HG03103 (cell line): ENCODE results near the gene MLANA.

Experiments
- ATAC-seq: cut with Tn5 transposase; IDR thresholded peaks from one replicate; pipeline ENCODE4 v1.9.1; 2021; ENCODE audit warnings: low read depth; ENCODE audit not compliant: unreplicated experiment

MLANA gene

GRCh38 chr9:5897851-5898250 lies 7.2 kb downstream of the MLANA start:
- ATAC-seq, result no peak

GRCh38 chr9:5899292-5899691 lies 8.6 kb downstream of the MLANA start:
- ATAC-seq, result no peak

- no peak for ATAC-seq
Observed at GRCh38 chr9:5900622-5901021, 9.9 kb downstream of the MLANA start.

- ATAC-seq, result no peak
Observed at GRCh38 chr9:5902377-5902776, 11.7 kb downstream of the MLANA start.

- ATAC-seq, result no peak
Observed at GRCh38 chr9:5908918-5909317, 18.2 kb downstream of the MLANA start.

- no peak for ATAC-seq
Observed at GRCh38 chr9:5909976-5910375, 19.3 kb downstream of the MLANA start.

- ATAC-seq, result no peak
Observed at GRCh38 chr9:5910413-5911057, 19.8 kb downstream of the MLANA start.

- no peak for ATAC-seq
Observed at GRCh38 chr9:5915438-5915837, 24.7 kb downstream of the MLANA start.

GRCh38 chr9:5917273-5917672 lies 26.6 kb downstream of the MLANA start:
- ATAC-seq, result no peak

GRCh38 chr9:5917888-5918287 lies 27.2 kb downstream of the MLANA start:
- ATAC-seq, result no peak

GRCh38 chr9:5918460-5918859 lies 27.8 kb downstream of the MLANA start:
- ATAC-seq, result no peak

GRCh38 chr9:5920860-5921328 lies 30.2 kb downstream of the MLANA start:
- peak; percentile 60 for ATAC-seq

- no peak for ATAC-seq
Observed at GRCh38 chr9:5922192-5922591, 31.5 kb downstream of the MLANA start.

- no peak for ATAC-seq
Observed at GRCh38 chr9:5931657-5932056, 41.0 kb downstream of the MLANA start.

GRCh38 chr9:5938449-5938848 lies 47.8 kb downstream of the MLANA start:
- no peak for ATAC-seq

GRCh38 chr9:5939530-5939929 lies 48.8 kb downstream of the MLANA start:
- no peak for ATAC-seq

GRCh38 chr9:5941214-5941613 lies 50.5 kb downstream of the MLANA start:
- ATAC-seq, result no peak

- ATAC-seq, result no peak
Observed at GRCh38 chr9:5945112-5945511, 54.4 kb downstream of the MLANA start.

GRCh38 chr9:5947912-5948311 lies 57.2 kb downstream of the MLANA start:
- no peak for ATAC-seq

- peak; percentile 67 for ATAC-seq
Observed at GRCh38 chr9:5949103-5949699, 58.5 kb downstream of the MLANA start.

- ATAC-seq, result no peak
Observed at GRCh38 chr9:5950261-5950660, 59.6 kb downstream of the MLANA start.

- no peak for ATAC-seq
Observed at GRCh38 chr9:5951686-5952211, 61.1 kb downstream of the MLANA start.
